ENCODE results near the gene MYL12B.

Gene MYL12B

GRCh38 chr18:3236470-3236869, 25.5 kb upstream of the MYL12B start:
- DNase-seq, result no peak

- DNase-seq, result no peak
These were observed 23.2 kb upstream of the MYL12B start for GRCh38 chr18:3238742-3239141.

- DNase-seq, result no peak
These were observed 16.8 kb upstream of the MYL12B start for GRCh38 chr18:3245185-3245564.

- DNase-seq, result peak; percentile 71 to 89
These were observed 15.9 kb upstream of the MYL12B start for GRCh38 chr18:3245853-3246634.

DNA sequence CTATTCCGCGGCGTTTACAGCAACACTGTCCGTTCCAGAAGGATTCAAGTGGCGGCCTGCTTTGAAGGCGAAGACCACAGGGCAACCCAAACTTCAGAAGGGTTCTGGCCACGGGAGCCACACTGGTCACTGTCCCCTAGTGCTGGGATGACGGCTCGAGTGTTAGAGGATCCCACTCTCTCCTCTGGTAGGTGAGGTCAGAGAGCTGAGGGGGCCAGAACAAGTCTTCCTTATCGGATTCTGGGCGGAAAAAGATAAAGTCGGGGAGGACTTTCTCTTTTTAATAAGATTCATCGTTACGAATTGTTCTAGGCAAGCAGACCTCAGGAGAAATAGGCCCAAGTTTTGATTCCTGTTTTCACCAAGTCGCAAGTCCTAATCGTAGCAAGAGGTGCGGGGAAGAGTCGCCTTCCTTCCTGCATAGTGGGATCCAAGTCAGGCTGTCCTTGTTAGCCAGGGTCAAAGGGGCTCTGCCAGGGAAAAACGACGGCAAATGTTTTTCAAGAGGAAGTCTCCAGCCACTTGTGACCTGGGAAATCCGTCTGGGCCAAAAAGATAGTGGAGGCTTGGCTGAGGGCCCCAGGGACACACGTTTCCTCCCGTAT, 15.2 kb upstream of the MYL12B start:
- peak in 1 of 2 experiments; percentile 37 for DNase-seq

- DNase-seq, result peak; percentile 94 to 97
These were observed 14.5 kb upstream of the MYL12B start, which contains the start of gene MYL12A for GRCh38 chr18:3247240-3248061. Gene MYL12A, plus strand, starts transcription at chr18:3247801. Its CDS starts 5,447 bp downstream, at chr18:3253248.

GRCh38 chr18:3248062-3248657, 13.8 kb upstream of the MYL12B start:
- DNase-seq, result peak in 1 of 2 experiments; percentile 43

DNA sequence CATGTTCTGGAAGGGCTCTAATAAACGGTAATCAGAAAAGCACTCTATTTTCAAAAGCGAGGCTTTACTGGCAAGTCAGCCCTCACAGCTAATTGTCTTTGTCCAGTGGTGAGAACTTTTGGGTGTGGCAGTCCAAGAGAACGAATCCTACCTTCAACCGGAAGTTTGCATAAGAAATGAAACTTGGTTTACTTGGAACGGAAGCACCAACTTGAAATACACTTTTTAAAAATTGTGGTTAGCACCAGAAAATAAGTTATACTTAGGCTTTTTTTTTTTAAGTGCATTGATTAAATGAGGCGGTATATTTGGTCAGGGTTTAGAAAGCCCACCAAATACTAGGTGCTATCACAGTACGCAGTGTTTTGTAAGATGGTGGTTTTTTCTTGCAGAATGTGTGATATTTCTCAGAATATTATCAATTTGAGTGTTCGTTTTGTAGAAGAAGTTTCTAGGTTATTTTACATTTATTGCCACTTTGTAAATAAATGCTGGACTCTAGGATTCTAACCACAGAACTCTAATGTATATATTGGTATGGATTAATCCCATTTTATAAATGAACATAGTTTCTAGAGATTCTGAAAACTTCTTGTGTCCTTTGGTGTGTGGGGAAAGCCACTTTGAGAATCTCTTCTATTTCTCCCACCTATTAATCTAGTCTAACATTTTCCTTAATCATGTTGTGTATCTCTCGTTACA, 13.1 kb upstream of the MYL12B start:
- DNase-seq, result no peak

DNA sequence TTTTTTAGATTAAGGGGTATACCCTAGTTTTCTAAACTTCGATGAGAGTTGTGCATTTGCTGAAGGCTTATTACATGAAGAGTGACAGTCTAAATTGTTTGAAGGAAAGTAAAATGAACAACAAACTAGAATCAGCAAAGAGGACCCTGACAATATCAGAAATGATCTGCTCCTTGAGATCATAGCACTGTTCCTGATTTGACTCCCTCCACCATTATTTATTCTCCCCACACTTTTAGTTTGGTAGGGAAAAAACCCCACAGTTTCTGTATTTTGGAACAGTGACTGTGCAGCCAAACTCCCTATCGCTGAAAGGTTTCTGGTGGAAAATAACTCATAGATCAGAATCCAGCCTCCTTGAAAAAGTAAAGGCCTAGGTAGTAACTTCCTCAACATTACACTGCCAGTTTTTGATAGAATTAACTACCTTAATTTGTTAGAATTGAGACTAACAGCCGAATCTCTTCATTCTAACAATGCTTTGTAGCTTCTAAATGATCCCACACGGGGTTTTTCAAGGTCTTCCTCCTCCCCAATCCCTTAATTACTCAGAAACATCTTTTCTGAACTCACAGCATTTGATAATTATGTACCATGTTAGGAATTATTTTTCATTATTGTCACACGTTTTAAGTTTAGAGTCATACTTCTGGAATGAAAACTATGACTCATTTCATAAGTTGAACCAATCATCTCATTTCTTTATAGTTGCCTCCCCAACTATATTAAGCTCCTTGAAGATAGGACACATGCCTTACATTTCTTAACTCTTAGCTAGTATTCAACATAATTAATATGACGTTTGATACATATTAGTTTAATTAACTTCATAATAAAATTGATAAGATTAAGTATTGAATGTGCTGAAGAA, 11.5 kb upstream of the MYL12B start:
- no peak for DNase-seq

DNA sequence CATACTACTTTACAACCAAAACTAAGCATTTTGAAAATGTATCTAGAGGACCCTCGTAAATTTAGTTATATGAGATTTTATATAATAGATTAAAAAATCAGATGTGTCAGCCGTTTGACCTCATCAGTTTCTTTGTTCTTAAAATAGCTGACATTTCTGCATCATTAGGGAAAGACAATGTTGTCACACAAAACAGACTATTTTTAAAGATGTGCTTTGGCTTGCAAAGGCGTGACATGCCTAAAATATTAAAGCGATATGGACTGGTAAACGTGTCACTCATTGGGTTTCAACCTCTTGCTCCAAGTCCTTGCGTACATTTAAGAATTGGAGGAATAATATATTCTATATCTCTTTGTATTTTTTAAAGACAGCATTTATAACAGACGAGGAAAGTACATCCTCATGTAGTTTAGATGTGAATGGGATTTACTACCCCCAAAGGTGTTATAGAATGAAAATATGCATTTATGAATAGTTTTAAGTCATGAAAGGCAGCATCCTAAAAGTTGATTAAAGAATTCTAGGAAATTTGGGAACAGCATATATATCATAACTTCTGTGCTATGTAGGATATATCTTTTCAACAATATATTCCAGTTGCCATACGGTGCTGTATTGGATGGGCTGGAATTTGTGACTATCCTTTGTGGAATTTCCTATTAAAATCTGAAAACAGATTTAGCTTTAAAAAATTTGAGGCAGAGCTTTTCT, 10.5 kb upstream of the MYL12B start:
- DNase-seq, result no peak

GRCh38 chr18:3251963-3252277, 10.0 kb upstream of the MYL12B start:
- no peak for DNase-seq

GRCh38 chr18:3252843-3253242, 9.1 kb upstream of the MYL12B start:
- no peak for DNase-seq

GRCh38 chr18:3254725-3255124, 7.2 kb upstream of the MYL12B start:
- DNase-seq, result no peak

DNA sequence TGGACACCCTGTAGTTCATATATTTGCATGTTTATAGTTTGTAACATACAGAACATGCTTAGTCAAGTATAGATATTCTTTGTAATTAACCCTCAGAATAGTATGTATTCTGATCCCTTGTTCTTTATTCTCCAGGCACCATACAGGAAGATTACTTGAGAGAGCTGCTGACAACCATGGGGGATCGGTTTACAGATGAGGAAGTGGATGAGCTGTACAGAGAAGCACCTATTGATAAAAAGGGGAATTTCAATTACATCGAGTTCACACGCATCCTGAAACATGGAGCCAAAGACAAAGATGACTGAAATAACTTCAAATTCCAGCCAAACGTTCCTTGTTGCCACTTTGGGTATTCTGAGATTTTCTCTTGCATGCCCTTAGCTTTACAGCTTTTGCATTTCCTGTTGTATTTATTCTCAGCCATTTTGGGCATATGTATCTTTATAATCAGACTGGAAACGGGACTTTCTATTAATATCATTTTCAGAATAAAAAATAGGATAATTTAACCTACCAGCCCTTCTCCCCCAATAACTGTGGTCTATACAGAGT, 6.2 kb upstream of the MYL12B start:
- DNase-seq, result no peak

DNA sequence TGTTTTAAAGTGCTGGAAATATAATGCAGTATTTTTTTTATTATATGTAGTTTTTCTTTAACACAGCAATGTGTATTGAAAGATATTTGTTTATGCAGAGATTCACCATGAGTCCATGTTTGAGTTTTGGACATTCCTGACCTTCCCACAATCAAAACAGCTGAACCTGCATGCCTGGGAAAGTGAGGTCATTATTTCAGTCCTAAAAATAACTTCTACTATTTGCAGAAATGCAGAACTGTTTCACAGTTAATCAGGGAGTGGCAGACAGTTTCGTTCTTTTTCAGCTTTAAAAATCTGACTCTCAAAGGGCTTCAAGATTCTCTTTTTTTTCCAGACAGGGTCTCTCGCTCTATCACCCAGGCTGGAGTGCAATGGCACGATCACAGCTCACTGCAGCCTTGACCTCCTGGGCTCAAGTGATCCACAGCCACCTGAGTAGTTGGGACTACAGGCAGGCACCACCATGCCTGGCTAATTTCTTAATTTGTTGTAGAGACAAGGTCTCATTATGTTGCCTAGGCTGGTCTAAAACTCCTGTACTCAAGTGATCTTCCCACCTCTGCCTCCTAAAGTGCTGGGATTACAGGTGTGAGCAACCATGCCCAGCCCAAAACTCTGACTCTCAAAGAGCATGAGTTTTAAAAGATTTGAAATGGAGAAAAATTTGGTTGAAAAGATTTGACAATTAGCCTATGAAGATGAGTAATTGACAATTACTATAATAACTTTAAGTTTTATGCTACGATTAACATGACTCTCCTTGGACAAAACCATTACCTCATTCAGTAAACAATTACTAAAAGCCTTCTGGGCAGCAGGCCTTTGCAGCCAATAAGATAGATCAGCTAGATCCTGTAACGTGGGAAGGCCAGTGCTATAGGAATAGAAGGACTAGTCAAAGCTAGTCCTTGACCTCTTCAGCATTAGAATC, 5.0 kb upstream of the MYL12B start:
- DNase-seq, result no peak

DNA sequence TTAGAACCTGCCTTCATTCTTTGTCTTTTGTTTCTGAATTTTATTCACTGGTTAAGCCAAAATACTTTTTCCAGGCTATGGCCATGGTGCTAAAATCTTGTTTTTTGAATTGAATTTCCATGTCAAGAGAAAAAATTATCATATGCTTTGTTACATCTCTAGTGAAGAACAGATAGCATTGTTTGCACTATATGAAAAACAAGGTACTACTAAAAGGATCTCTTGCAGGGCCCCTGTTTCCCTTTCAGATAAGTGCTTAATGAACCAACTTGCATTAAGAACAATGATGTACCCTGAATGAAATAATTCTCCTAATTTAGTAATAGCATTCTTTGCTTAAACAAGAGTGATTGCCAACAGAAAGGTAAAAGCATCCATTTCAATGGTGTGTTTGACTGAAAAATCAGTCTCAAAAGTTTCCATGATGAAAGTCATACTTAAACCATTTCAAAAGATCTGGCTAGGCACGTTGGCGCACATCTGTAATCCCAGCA, 4.3 kb upstream of the MYL12B start:
- no peak for DNase-seq

DNA sequence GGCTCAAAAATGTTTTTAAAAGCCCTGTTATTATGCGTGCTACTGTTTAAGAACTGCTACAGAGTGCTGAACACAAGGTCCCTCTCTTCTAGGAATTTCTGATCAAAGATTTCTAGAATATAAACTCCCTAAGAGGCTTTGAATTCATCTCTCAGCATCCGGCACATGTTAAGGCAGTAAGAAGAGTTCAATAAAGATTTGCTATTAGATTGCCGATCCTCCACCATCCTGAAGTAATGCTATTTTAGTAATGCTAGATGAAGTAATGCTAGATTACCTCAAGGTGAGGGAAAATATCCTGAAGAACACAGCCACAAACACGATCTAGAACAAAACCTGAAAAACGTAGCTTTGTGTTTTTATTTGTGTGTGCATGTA, 949 bp upstream of the MYL12B start:
- no peak for DNase-seq

GRCh38 chr18:3262234-3263131, 550 bp downstream of the MYL12B start:
- peak in 1 of 2 experiments; percentile 10 for DNase-seq
